HepG2 (cell line): ENCODE measurements around the gene COG8. TPM values are rescaled to one million over a fixed set of nuclear protein-coding genes. Genes with fewer than 3 reads are reported as not detected.

Experiments
- ATF7 ChIP-seq, 2 experiments: fragments of 450-650 bp in 1 of 2; sonication (generic) in 1 of 2; formaldehyde crosslinking in 1 of 2; IDR thresholded peaks; 2 replicates each; pipeline versions ENCODE4 v1.4.0 to v1.6.1; 2016 to 2020; ENCODE audit warnings: antibody characterized with exemption in 1 of 2, mild to moderate bottlenecking in 1 of 2, missing genetic modification reagents in 1 of 2
- ELF3 ChIP-seq: IDR thresholded peaks from 2 replicates; pipeline ENCODE4 v1.6.1; 2016; ENCODE audit warnings: missing genetic modification reagents, missing compliant biosample characterization
- HIC2 ChIP-seq: sonication (generic); formaldehyde crosslinking; IDR thresholded peaks from 2 replicates; pipeline ENCODE4 v1.9.0; 2022; ENCODE audit warnings: low read depth, missing genetic modification reagents
- HNRNPH1 ChIP-seq: fragments of 200-400 bp; formaldehyde crosslinking; optimal IDR thresholded peaks from 2 replicates; pipeline ENCODE3; 2017; ENCODE audit warnings: mild to moderate bottlenecking, low read depth, low read length
- KDM5B ChIP-seq: sonication (generic); formaldehyde crosslinking; IDR thresholded peaks from 2 replicates; pipeline ENCODE4 v1.4.0; 2020; ENCODE audit warnings: missing genetic modification reagents, mild to moderate bottlenecking, borderline replicate concordance
- MAFF ChIP-seq: IDR thresholded peaks from 2 replicates; pipeline ENCODE4 v1.6.1; 2011; ENCODE audit warnings: low read depth, low read length, improper control_type of control experiment
- NFE2L2 ChIP-seq: fragments of 150-350 bp; IDR thresholded peaks from 2 replicates; pipeline ENCODE4 v1.6.1; 2014; ENCODE audit warnings: low read length
- PRDM15 ChIP-seq: sonication (generic); formaldehyde crosslinking; IDR thresholded peaks from 2 replicates; pipeline ENCODE4 v1.4.0; 2020; ENCODE audit warnings: missing genetic modification reagents
- STAT6 ChIP-seq: sonication (generic); formaldehyde crosslinking; IDR thresholded peaks from 2 replicates; pipeline ENCODE4 v1.4.0; 2020; ENCODE audit warnings: missing genetic modification reagents, mild to moderate bottlenecking, borderline replicate concordance
- TERF1 ChIP-seq: sonication (generic); formaldehyde crosslinking; IDR thresholded peaks from 2 replicates; pipeline ENCODE4 v1.8.0; 2022; ENCODE audit warnings: mild to moderate bottlenecking, missing genetic modification reagents, moderate library complexity
- TMF1 ChIP-seq: sonication (generic); formaldehyde crosslinking; IDR thresholded peaks from 2 replicates; pipeline ENCODE4 v1.8.1; 2022; ENCODE audit warnings: low read depth, missing genetic modification reagents
- ZFP1 ChIP-seq: IDR thresholded peaks from 2 replicates; pipeline ENCODE4 v1.6.1; 2016
- ZNF260 ChIP-seq: sonication (generic); formaldehyde crosslinking; IDR thresholded peaks from 2 replicates; pipeline ENCODE4 v1.4.0; 2020; ENCODE audit warnings: missing genetic modification reagents, low read depth, mild to moderate bottlenecking, borderline replicate concordance
- ZNF264 ChIP-seq: sonication (generic); formaldehyde crosslinking; IDR thresholded peaks from 2 replicates; pipeline ENCODE4 v1.4.0; 2020; ENCODE audit warnings: missing genetic modification reagents
- ZNF883 ChIP-seq: sonication (generic); formaldehyde crosslinking; IDR thresholded peaks from 2 replicates; pipeline ENCODE4 v1.5.1; 2020; ENCODE audit warnings: mild to moderate bottlenecking, missing genetic modification reagents; ENCODE audit errors: not compliant biosample characterization
- polyA plus RNA-seq, 8 experiments: library from polyadenylated mRNA; depleted of rRNA in 3 of 8; stranded (reverse) in 7 of 8; unstranded in 1 of 8; fragments of >200 nt; fragmentation: Illumina TruSeq in 4 of 8; extraction: Trizol in 4 of 8; gene quantifications; 2 replicates each; pipeline versions ENCODE4 v1.2.1 to v1.2.3, GENCODE V29; 2011 to 2016; ENCODE audit warnings: low read depth in 4 of 8, missing spikeins in 1 of 8, mixed read lengths in 1 of 8; ENCODE audit not compliant: insufficient read depth in 1 of 8
- total RNA-seq, 5 experiments: library from RNA; depleted of rRNA; stranded (reverse); fragments of >200 nt; fragmentation: Illumina TruSeq; extraction: Trizol; gene quantifications; 2 replicates each; pipeline ENCODE4 v1.2.3, GENCODE V29; 2016; ENCODE audit warnings: low read depth in 1 of 5

The COG8 gene
- total and polyA plus RNA-seq, 2 of the 13 experiments (the other 11 are each of a cell fraction or from before 2014, with no cell fraction given), result 45.5 to 52.1 TPM

- TF ChIP-seq PRDM15 (CRISPR knock-in tag) (no peak; the same call in 1 of the 2 replicates), ELF3 (no peak), HNRNPH1 (no peak), TERF1 (CRISPR knock-in tag) (no peak), ZNF883 (CRISPR knock-in tag) (peak; percentile 23), MAFF (no peak), KDM5B (CRISPR knock-in tag) (peak; percentile 73; the same call in 1 of the 2 replicates), ZNF264 (CRISPR knock-in tag) (peak; percentile 46; the same call in 1 of the 2 replicates), TMF1 (0 out of 2 replicates have a peak, but pooled peaks have one; percentile 31), ATF7 (IDR thresholded peaks at IDR 0.05) (no peak), ATF7 (CRISPR knock-in tag; IDR thresholded peaks at IDR 0.05) (0 out of 2 replicates have a peak, but pooled peaks have one; percentile 23), NFE2L2 (no peak), ZFP1 (CRISPR knock-in tag) (no peak), ZNF260 (CRISPR knock-in tag) (no peak), HIC2 (CRISPR knock-in tag) (peak; percentile 16; the same call in 1 of the 2 replicates), STAT6 (CRISPR knock-in tag) (peak; percentile 74; the same call in 1 of the 2 replicates)
Observed at GRCh38 chr16:69311533-69312387, 27.6 kb downstream of the COG8 start (continued).
